ENCODE data around the gene OSM.

Gene OSM

DNA sequence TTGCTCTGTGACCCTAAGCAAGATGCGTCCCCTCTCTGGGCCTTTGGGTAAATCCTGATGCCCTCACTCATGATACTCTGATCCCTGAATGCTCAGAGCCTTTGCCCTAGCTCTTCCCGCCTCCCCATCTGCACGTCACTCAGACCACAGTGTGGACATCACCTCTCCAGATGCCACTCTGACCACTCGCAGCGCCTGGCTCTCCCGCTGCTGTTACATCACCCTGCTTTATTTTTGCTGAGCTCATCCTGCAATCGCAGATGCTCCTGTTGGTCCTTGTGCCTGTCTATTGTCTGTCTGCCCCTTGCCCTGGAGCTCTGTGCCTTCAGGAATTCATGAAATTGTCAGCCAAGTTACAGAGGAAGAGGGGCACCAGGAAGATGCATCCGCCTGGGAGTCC lies 5.5 kb downstream of the OSM start:
- no peak for DNase-seq

DNA sequence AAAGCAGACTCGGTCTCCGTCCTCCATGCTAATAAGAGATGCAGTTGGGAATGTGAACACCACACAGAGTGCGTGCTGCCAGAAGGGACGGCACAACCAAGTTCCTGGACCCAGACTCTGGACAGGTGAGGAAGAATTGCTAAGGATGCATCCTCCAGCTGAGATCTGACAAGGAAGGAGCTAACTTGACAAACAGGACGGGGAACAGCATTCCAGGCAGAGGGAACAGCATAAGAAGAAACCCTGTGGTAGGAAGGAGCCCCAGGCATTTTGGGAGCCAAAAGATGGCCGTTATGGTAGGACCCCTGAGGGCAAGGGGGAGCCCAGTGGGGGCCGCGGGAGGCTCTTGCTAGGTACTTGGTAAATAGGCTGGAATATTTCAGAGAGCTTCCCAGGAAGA lies 6.0 kb downstream of the OSM start:
- DNase-seq: no peak

DNA sequence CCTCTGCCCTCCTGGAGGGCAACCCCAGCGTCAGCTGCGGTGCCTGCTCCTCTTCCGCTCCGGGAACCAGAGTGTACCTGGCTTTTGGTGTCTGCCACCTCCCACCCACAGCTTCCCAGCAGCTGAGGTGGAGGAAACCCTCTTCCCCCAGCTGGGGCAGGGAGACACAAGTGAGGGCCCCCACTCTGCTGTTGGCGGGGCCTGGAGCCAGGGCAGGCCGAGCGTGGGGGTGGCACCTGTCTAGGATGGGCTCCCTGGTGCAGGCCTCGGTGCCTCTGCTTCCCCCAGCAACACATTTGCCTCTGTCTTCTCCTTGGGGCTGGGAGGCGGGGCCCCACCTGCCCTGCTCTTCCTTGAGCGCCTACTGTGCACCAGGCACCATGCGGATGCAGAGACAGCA lies 6.4 kb downstream of the OSM start:
- DNase-seq: no peak

DNA sequence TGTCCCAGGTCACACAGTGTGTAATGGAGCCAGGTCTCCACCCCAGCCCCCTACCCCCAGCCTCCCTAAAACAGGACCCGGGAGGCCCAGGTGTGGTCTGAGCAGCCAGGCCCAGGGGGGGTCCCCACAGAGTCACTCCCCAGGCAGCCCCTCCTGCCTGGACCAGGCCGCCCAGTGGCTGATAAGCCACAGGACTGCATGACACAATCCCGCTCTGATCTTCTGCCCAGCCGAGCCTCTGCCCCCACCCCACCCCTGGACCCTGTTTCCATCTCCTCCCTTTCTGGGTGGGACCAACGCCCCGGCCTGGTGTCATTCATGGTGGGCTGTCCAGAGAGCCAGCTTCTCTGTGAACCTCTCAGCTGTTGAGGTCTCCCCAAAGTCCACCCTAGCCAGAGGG lies 12.3 kb downstream of the OSM start:
- no peak for DNase-seq

DNA sequence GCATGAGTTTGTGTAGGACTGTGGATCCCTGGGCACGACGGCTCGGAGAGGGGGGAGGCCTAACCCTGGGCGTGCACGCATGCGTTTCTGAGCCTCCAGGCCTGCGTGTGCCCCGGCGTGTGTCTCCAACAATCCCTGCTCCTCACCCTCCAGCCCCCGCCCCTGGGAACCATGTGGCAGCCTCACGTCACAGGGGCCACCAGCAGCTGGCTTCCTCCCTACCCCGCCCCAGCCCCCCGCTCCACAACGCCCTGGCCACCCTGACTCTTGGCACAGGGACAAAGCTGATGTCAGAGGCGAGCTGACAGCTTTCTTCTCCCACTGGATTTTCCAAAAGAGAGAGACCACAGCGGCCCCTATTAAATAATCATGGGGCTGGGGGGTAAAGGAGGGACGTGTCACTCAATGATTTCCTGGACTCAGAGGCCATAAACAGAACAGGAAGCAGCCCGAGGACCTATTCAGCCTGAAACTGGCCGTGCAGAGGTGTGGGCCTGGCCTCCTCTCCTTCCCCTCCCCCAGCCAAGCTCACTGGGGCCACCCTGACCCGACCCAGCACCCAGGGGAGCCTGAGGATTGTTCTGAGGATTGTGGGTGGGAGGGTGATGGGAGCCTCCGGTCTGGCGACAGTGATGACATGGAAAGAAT lies 13.3 kb downstream of the OSM start:
- no peak for DNase-seq

DNA sequence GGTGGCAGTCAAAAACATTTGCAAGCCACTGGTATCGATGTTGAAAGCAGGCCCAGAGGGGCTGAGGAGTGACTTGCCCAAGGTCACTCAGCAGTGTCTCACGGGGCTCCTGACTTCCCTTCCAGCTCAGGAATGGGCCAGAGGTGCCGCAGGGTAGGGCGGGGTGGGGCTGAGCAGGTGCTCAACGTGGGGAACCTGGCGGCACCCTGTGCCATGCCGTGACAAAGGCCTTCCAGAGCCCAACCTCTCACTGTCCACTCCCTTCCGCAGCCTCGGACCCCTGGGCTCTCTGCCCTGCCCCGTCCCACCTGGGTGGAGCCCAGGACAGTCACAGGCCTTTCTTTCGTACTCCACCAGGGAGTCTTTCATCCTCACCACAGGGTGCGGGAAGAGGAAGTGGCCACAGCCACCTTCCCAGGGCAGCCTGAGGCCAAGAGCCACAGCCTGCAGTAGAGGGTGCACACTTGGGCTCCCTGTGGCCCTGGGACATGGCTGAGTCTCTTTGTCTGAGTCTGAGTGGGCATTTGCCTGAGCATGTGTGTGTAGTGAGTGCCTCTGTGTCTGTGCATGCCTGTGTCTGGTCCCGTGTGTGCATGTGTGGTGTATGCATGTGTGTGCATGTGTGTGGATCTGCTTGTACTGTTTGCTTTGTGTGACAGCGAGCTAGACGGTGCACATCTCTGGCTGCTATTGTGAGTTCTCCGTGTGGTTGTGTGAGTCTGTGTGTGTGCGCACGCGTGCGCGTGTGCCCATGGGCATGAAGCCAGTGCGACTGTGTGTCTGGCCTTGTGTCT lies 14.0 kb downstream of the OSM start:
- DNase-seq: no peak

DNA sequence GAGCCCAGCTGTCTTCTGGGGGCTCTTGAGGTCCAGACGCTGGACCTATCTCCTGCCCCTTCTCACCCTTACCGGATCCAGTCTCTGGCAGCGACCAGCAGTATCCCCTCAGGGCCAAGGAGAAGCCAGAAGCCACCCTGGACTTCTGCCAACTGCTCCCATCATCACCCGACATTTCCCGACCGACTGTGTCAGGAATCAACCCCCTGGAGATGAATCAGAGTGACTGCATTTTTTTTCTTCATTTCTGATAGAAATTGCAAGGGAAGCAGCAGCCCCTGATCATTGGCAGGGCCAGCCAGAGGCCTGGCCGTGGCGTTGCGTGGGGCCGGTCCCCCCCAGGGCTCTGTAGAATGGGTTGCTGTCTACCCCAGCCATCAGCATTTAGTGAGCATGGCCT lies 14.9 kb downstream of the OSM start:
- DNase-seq: peak; percentile 38

DNA sequence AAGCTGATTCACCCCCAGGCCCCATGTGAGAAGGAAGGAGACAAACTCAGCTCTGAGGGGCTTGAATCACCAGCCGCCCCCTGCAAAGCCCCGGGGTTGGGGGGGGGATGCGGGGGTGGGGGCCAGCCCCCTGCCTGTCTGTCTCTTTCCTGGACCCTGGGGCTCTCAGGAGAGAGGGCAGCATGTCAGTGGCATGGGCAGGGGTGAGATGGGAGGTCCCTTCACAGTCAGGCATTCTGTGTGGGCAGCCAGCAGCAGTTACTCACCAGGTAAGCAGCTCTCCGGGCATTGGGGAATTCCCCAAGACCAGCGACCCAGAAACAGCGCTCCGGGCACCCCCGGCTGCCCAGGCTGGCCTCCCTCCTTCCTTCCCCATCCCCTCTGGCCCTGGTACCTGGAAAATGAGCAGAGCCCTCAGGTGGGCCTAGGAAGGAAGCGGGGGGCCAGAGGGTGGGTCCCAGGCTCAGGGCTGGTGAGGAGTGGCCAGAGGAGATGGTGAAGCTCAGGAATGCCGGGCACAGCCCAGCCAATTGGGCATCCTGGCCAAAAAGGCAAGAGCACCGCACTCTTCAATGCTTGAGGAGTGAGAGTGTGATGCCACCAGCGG lies 15.9 kb downstream of the OSM start:
- DNase-seq: peak; percentile 57

DNA sequence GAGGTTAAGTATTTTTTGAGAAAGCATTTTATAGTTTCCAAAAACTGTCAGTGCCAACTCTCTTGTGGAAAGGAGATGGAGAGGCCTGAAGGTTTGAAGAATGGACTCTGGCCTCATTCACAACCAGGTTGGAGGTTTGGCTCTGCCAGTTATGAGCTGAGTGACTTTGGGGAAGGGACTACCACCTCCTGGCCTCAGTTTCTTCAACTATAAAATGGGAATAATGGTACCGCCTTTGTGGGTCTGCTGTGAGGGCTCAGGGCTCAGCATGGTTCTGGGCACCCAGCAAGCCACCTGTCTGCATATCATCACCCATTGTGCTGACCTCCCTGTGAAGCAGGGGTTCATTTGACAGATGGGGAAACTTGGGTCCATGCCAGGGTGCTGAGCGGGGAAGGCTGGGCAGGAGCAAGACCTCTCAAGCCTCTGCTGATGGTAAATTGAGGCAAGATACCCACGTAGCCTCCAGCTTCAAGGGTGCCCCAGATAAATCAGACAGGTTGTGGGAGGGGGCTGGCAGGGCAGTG lies 16.5 kb downstream of the OSM start:
- no peak for DNase-seq

DNA sequence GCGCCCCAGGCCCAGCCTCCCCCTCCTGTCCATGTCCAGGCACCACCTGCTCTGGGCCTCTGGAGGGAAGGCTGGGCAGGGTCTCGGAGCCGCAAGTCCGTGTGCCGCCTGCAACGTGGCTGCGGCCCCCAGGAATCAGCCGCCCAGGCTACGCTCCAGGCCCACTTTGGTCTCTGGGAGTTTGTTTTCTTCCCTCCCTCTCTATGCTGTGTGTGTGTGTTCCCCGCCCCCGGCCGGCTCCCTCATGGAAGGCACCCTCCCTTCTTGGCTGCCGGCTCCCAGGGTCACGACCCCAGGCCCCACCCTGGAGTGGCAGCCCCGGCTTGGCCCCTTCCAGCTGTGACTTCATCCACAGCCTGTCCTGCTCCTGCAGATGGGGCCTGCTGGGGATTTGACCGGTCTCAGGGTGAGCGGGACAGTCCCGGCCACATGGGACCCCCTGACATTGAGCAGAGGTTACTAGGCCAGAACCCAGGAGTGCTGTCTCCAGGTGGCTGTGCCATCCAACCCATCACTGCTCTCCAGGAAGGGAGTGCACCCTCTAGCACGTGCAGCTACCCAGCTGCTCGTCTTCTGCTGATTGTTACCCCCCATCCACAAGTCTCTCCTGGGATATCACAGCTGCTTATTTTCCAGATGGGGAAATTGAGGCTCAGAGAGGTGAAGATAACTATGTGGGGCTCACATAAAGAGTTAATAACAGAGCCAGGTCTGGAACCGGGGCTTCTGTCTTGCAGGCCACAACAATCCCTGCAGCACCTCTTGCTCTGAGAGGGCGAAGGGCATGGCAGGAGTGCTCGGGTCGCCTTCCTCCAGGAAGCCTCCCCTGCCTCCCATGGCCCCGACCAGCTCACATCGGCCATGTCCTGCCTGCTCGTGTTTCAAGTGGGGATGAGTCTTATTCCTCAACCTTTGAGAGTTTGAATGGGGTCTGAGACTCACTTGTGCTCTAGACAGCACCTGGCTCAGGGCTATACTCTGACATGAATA lies 17.3 kb downstream of the OSM start:
- no peak for DNase-seq

DNA sequence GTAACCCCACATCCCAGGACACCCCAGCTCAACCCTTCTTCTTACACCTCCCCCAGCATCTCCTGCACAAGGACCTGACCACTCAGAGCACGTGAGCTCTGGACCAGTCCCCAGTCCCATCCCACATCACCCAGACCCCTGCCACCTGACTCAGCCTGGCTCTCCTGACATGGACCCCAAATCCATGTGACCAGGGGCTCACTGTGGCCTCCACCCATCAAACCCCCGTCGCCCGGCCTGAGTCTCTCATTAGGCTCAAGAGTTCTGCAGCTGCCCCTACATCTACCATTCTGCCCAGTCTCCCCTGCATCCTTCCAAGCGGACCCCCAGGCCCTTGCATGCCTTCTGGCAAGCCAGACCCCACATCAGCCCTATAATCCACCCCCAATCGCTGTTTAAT lies 18.2 kb downstream of the OSM start:
- no peak for DNase-seq

DNA sequence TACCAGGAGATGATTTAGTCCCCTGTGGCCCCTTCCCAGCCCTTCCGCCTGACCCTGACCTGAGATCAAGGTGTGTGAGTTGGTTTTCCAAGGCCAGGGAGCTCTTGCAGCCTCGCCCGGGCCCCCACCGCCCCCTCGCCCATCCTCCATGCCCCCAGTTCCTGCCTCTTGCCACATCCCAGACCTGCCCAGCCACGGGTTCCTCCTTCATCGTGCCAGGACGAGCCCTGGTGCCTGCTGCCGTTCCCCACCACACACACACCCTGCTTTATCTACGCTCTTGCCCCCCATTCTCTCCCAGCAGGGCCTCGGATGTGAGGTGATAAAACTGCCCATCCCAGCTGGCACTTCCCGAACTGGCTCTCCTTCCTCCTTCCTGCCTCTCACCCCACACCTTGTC lies 18.7 kb downstream of the OSM start:
- no peak for DNase-seq

DNA sequence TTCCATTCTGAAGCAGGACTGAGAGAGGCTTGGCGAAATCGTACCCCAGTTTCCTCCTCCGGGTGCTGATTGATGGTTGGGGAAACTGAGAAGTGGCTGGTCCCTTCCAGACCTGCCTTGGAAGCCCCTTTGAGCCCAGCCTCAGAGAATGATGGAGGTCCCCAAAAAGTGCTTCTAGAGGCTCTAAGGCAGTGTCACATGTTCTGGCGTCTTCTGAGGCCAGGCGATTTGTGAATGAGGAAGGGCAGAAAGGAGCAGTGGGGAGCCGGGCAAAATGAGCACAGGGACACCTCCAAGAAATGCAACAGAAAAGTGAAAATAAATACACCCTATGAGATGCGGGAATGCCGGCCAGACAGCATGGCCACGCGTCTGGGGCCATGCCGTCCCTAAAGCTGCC lies 19.1 kb downstream of the OSM start:
- DNase-seq: no peak

DNA sequence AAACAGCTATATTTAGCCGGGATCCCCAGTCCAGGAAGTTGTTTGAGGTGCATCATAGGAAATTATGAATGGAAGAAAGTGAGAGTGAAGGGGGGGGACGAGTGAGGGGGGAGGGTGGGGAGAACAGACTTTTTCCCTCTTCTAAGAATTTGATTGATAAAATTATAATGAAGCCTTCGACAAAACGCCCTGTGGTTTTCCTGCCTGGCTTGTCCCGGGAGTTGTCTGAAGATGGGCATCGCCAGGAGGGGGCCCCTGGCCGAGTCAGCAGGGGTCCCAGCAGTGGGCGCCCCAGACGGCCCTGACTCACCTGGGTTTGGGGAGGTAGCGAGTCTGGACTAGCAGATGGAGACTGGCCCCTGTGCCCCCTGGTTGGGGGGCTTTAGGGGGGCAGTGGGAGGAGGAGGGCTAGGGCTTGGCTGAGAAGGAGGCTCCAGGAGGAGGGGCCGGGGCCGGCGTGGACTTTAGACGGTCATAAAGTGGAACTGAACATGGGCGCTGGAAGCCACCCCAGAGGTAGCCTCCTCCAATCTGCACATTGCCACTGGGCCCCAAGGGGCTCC lies 19.8 kb downstream of the OSM start:
- DNase-seq: no peak

DNA sequence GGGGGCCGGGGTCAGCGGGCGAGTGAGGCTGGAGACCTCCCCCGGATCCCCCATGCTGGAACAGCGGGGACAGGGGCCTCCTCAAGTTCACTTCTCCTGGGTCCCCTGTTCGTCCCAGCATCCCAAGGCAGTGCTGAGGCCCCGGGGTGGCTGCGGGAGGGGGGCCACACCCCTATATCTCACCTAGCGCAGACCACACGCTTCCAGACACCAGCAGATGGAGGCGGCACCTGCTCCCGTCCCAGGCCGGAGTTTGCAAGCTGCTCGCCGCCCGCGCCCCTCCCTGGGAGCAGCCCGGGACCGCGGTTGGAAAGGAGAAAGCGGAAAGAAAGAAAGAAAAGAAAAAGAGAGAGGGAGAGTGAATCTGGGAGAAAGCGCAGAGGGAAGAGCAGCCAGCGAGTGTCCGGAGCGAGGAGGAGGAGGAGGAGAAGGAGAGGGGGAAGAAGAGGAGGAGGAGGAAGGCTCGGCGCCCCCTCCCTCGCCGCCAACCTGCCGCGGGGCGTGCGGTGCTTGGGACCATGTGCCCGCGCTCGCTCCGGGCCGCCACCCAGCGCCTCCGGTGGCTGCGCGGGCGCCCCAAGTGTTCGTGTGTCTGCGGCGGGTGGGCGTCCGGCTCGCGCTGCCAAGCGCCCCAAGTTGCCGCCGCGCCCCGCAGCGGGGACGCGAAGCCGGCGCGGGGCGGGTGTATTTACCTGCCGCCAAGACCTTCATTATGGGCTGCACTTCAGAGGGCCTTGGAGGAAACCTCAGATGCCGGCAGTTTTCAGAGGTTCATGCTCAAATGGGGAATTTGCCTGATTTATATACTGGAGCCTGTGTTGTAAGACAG lies 20.5 kb downstream of the OSM start, which contains the start of gene LIF:
LIF (minus strand) TSS at position 775 of the 829 bp plus-strand sequence; CDS start at position 711, 64 bp downstream.
- DNase-seq: no peak

DNA sequence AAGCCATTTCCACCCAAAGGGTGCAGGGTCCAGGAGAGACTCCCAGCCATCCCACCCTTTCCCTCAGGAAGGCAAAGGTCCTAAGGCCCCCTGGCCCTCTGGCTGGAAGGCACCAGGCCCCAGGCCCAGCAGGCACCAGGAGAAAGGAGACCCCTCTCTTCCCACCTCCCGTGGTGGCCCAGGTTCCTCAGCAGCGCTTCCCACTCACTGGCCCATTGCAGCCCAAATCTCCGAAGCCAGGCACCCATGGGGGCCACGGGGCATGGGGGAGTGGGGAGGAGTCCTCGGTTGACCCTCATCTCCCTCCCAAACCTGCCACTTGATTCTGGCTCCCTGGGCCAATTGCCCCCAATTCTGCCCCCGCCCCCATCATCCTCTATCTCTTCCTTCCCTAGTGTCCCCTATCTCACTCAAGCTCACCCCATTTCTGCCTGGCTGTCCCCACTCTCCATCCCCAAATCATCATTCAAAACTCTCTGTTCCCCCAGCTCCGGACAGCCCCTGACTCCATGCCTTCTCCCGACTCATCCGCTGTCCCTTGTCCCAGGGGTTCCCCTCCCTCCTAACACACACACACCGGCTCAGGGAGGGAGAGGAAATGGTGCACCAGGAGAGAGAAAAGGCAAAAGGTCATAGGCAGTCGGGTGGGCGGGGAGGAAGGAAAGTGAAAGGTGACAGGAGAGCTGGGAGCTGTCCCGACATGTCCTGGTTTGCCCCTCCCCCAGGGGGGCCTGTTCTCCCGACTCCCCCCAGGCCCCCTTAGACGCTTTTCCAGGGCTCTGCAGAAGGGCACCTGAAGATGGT lies 21.3 kb downstream of the OSM start:
- DNase-seq: no peak

DNA sequence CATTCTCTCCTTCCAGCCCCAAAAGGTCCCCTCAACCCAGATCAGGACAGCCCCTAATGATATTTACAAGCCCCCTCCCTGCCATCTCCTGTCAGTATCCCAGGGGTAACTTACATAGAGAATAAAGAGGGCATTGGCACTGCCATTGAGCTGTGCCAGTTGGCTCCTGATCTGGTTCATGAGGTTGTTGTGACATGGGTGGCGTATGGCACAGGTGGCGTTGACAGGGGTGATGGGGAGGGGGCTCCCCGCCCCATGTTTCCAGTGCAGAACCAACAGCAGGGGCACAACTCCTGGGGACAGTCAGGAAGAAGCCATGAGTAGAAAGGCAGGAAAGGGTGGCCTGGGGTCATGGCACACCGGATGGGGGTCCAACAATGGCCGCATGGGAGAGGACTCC lies 22.0 kb downstream of the OSM start:
- DNase-seq: no peak

DNA sequence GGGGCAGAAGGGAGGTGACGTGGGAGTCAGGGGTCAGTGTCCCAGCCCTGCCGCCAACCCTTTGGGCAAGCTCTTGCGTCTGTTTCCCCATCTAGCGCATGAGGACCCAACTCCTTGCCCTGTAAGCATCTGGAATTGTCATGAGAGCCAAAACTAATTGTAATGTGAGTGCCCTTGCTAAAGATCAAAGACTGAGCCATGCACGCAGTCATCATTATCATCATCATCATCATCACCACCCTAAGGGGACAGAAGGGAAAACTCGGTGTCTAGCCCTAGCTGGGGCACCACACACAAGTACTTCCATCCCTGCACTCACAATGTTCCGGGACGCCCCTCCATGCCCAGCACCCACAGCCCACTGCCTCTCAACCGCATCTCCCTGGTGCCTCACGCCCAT lies 22.6 kb downstream of the OSM start:
- DNase-seq: no peak

DNA sequence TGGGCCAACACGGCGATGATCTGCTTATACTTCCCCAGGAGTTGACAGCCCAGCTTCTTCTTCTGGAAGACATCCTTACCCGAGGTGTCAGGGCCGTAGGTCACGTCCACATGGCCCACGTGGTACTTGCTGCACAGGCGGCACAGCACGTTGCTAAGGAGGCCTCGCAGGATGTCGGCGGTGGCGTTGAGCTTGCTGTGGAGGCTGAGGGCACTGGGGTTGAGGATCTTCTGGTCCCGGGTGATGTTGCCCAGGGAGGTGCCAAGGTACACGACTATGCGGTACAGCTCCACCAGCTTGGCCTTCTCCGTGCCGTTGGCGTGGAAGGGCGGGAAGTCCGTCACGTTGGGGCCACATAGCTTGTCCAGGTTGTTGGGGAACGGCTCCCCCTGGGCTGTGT lies 23.0 kb downstream of the OSM start:
- no peak for DNase-seq

DNA sequence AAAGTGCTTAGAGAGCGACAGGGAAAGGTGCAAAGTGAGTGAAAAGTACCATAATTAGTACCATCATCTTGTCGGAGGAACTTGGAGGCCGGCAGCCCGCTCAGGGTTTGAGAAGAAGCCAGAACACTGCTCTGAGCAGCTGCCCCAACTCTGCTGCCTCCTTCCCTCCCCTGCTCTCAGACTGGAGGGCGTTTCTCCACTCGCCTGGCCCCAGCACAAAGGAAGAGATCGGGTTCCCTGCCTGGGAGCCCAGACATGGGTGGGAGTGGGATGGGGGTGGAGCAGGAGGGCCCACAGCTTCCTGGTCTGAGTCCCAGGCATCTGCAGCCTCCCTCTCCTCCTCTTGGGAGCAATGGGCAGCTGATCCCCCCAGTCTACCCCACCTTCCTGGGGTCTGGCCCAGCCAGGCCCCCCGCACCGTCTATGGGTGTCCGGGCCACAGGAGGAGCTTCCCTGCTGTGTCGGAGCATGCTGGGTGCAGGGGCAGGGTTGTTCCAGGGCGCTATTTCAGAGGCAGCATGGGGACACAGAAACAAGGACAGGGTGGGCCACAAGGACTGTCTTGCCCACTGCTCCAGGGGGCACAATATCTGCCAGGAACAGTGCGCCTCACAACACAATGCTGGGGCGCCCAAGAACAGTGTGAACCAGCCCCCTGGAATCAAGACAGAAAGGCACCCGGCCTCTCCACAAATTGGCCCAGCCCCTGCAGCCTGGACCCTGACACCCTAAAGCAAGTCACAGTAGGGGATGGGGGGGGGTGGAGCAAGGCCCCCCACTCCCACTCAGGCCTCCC lies 24.9 kb downstream of the OSM start:
- DNase-seq: no peak
